Keratinocyte (primary cell): ENCODE data around the gene ISOC2. TPM values are rescaled to one million over a fixed set of nuclear protein-coding genes. Genes with fewer than 3 reads are reported as not detected.
A peak's percentile ranks its signal among the peaks of the same experiment; 100 is the strongest.

Source experiments
- DNase-seq: peaks from one replicate; pipeline ENCODE4 v3.0.0-alpha.2; 2011; ENCODE audit warnings: low read depth, missing footprints, low spot score
- FAIRE-seq: peaks from 2 replicates; lab custom pipeline; 2011; peaks lifted over from hg19 to GRCh38; lab: Jason Lieb, UNC
- H2AFZ ChIP-seq: 2 replicates; pipeline ENCODE4 v1.6.0; 2012; ENCODE audit warnings: low read length, control low read depth, inconsistent platforms; ENCODE audit not compliant: control insufficient read depth
- H3K27ac ChIP-seq: 2 replicates; pipeline ENCODE4 v1.5.1; 2011; ENCODE audit warnings: low read length; ENCODE audit not compliant: control insufficient read depth, insufficient read depth
- H3K27me3 ChIP-seq: 3 replicates; pipeline ENCODE4 v1.6.0; 2011; ENCODE audit warnings: low read length; ENCODE audit not compliant: control insufficient read depth, insufficient read depth; ENCODE audit errors: extremely low read depth
- H3K36me3 ChIP-seq, 2 experiments: 2 replicates in 1 of 2; 3 replicates in 1 of 2; pipeline ENCODE4 v1.5.1; 2011; ENCODE audit warnings: low read length in 2 of 2, mild to moderate bottlenecking in 1 of 2; ENCODE audit not compliant: control insufficient read depth in 2 of 2, insufficient read depth in 2 of 2; ENCODE audit errors: extremely low read depth in 1 of 2
- H3K4me1 ChIP-seq: 3 replicates; pipeline ENCODE4 v1.5.1; 2011; ENCODE audit warnings: low read length; ENCODE audit not compliant: control insufficient read depth, insufficient read depth; ENCODE audit errors: extremely low read depth
- H3K4me2 ChIP-seq: 3 replicates; pipeline ENCODE4 v1.6.0; 2011; ENCODE audit warnings: low read depth, low read length; ENCODE audit not compliant: control insufficient read depth, insufficient read depth; ENCODE audit errors: extremely low read depth
- H3K4me3 ChIP-seq, 3 experiments: fragments of 200-600 bp in 1 of 3; sonication (generic) in 1 of 3; 2 replicates in 2 of 3; 3 replicates in 1 of 3; pipeline ENCODE4 v1.5.1; 2011 to 2016; ENCODE audit warnings: low read length in 3 of 3, mild to moderate bottlenecking in 3 of 3, control low read depth in 2 of 3, inconsistent platforms in 1 of 3, low read depth in 1 of 3, mixed read lengths in 1 of 3, mixed run types in 1 of 3, moderate library complexity in 1 of 3; ENCODE audit not compliant: control insufficient read depth in 2 of 3, insufficient read depth in 2 of 3; ENCODE audit errors: extremely low read depth in 1 of 3
- H3K79me2 ChIP-seq: 2 replicates; pipeline ENCODE4 v1.6.0; 2012; ENCODE audit warnings: low read length; ENCODE audit not compliant: control insufficient read depth, insufficient read depth
- H3K9ac ChIP-seq: 3 replicates; pipeline ENCODE4 v1.6.0; 2011; ENCODE audit warnings: low read length; ENCODE audit not compliant: control insufficient read depth, insufficient read depth; ENCODE audit errors: extremely low read depth
- H3K9me1 ChIP-seq: 3 replicates; pipeline ENCODE4 v1.6.0; 2011; ENCODE audit warnings: low read length; ENCODE audit not compliant: control insufficient read depth, insufficient read depth; ENCODE audit errors: extremely low read depth
- H3K9me3 ChIP-seq: 2 replicates; pipeline ENCODE4 v1.5.1; 2012; ENCODE audit warnings: low read depth, low read length; ENCODE audit not compliant: control insufficient read depth
- H4K20me1 ChIP-seq: 3 replicates; pipeline ENCODE4 v1.6.0; 2011; ENCODE audit warnings: low read length; ENCODE audit not compliant: control insufficient read depth, insufficient read depth; ENCODE audit errors: extremely low read depth
- CTCF ChIP-seq, 3 experiments: IDR thresholded peaks in 1 of 3; conservative IDR thresholded peaks in 1 of 3; optimal IDR thresholded peaks in 1 of 3; 2 replicates in 2 of 3; 3 replicates in 1 of 3; pipeline versions ENCODE3 to v1.5.1; 2011; ENCODE audit warnings: low read length in 3 of 3, mild to moderate bottlenecking in 3 of 3, moderate library complexity in 2 of 3, control low read depth in 1 of 3, inconsistent platforms in 1 of 3; ENCODE audit not compliant: insufficient read depth in 2 of 3; ENCODE audit errors: extremely low read depth in 1 of 3
- EZH2 ChIP-seq: IDR thresholded peaks from one replicate; pipeline ENCODE4 v1.6.1; 2012; ENCODE audit warnings: inconsistent platforms, mild to moderate bottlenecking, low read length, moderate library complexity
- dilution Hi-C: fragments of 300-500 bp; cut with MboI; formaldehyde crosslinking; loops from one replicate; pipeline ENCODE4 v1.7.0; 2020; ENCODE audit warnings: low sequenced_read_pairs; ENCODE audit not compliant: extremely low pct_ligation_motif_present
- polyA plus RNA-seq, 5 experiments: library from polyadenylated mRNA; depleted of rRNA in 3 of 5; stranded (reverse) in 3 of 5; stranded (forward) in 1 of 5; unstranded in 1 of 5; fragments of >200 nt; gene quantifications; 1 replicate in 1 of 5; 2 replicates in 3 of 5; 3 replicates in 1 of 5; pipeline versions ENCODE4 v1.2.1 to v1.2.3, GENCODE V29; 2011 to 2012; ENCODE audit warnings: missing spikeins in 2 of 5, low read depth in 1 of 5, low replicate concordance in 1 of 5

ISOC2 gene
- polyA plus RNA-seq, 1 donor (not counting 4 experiments of a cell fraction or from before 2014, with no cell fraction given) = 24.5 TPM

DNA sequence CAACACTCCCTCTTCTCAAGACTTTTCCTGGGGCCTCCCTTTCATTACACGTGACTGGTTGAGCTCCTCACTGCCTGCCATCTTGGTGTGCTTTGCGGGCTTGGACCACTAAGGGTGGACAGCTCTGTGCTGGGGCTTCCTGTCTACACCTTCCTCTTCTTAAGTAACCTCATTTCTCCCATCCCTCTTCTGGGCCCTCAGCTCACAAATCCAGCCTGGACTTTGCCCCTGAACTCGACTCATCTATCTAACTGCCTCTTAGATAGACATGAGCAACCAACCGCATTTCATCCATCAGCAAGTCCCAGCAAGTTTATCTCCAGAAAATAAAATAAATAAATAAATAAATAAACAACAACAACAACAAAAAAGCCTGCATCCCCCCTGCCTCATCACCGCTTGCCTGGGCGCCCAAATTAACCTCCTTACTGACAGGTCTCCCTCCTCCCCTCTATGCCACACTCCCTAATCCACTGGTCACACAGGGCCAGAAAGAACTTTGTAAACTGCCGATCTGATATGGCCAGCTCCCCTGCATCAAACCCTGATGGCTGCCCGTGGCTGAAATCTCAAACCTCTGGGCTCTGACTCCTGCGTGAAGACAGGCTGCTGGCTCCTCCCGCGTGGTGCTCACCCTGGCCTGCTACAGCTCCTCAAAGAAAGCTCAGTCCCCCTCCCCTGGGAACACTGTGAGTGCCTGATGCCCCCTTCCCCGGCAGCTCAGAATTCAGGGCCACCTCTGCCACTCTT lies 7.8 kb downstream of the ISOC2 start:
- no peaks in the 10 kb centered on the region for H3K9me3 ChIP-seq
- dilution Hi-C loops = no loop called here
- H3K36me3 ChIP-seq = peaks cover 0 to 3% of the 10 kb centered on the region in 2 experiments
- H3K4me3 ChIP-seq = no peak overlapping the region
- no peak for FAIRE-seq
- H3K79me2 ChIP-seq = no peaks in the 10 kb centered on the region
- TF ChIP-seq EZH2 (no peak), CTCF (optimal IDR thresholded peaks at IDR 0.05 in 1 of 3, IDR thresholded peaks at IDR 0.05 in 1 of 3, conservative IDR thresholded peaks at IDR 0.05 in 1 of 3; ENCODE audit: extremely low read depth in 1 of 3, insufficient read depth in 2 of 3, low read length in 3 of 3) (no peak)
- no peak overlapping the region for H3K4me2 ChIP-seq
- no peak for DNase-seq
- peaks cover 34% of the 10 kb centered on the region for H3K27me3 ChIP-seq
- H3K9ac ChIP-seq = no peak overlapping the region
- no peaks in the 10 kb centered on the region for H3K9me1 ChIP-seq
- no peak overlapping the region for H2AFZ ChIP-seq
- H4K20me1 ChIP-seq = peaks cover 2% of the 10 kb centered on the region
- H3K27ac ChIP-seq = no peak overlapping the region
- H3K4me1 ChIP-seq = no peaks in the 10 kb centered on the region

DNA sequence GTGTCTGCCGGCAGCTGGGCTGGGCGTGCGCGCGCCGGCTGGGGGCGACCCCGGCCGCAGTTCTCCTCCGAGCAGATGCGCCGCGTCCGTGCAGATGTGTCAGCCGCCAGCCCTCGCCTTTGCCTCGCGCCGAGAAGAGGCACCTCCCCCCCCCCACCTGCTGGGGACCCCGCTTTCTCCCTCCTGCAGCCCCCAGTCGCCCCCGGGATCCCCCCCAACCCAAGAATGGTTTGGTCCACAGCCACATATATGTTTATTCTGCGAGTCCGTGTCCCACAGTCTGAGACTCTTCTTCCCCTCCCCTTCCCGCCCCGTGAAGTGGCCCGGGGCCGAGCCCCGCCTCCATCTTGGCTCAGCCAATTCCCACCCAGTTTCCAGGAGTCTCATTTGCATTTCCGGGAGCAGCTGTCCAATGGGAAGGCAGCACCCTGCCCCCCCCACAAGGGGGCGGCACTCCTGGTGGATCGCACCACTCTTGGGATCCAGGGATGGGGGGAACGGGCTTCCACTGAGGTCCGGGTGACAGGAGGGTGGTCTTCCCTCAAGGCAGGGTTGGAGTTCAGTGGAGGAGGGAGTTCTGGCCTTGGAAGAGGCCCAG lies 8.6 kb downstream of the ISOC2 start:
- Histone ChIP-seq H3K4me3 (no peak overlapping the region), H3K36me3 (peaks cover 0 to 3% of the 10 kb centered on the region in 2 experiments), H3K27me3 (peaks cover 34% of the 10 kb centered on the region), H3K4me1 (peaks cover 6% of the 10 kb centered on the region), H3K27ac (no peak overlapping the region), H4K20me1 (peaks cover 2% of the 10 kb centered on the region), H3K4me2 (no peak overlapping the region), H3K9me1 (no peaks in the 10 kb centered on the region), H2AFZ (no peak overlapping the region), H3K9ac (no peak overlapping the region), H3K79me2 (no peaks in the 10 kb centered on the region), H3K9me3 (no peaks in the 10 kb centered on the region)
- DNase-seq = no peak
- dilution Hi-C loops = no loop called here
- TF ChIP-seq CTCF (optimal IDR thresholded peaks at IDR 0.05 in 1 of 3, IDR thresholded peaks at IDR 0.05 in 1 of 3, conservative IDR thresholded peaks at IDR 0.05 in 1 of 3; ENCODE audit: extremely low read depth in 1 of 3, insufficient read depth in 2 of 3, low read length in 3 of 3) (peak in 1 of 3 experiments; percentile 1), EZH2 (no peak)
- FAIRE-seq = no peak
